GM12801 (cell line): ENCODE data around the gene BTBD9.

Experiments used
- CTCF ChIP-seq: IDR thresholded peaks from one replicate; pipeline ENCODE4 v1.5.1; 2011; ENCODE audit warnings: control low read depth; ENCODE audit not compliant: insufficient read length; ENCODE audit errors: extremely low read depth

BTBD9 gene

GRCh38 chr6:38681850-38682249 is 42.1 kb upstream of the BTBD9 start:
- no peak for TF ChIP-seq CTCF

DNA sequence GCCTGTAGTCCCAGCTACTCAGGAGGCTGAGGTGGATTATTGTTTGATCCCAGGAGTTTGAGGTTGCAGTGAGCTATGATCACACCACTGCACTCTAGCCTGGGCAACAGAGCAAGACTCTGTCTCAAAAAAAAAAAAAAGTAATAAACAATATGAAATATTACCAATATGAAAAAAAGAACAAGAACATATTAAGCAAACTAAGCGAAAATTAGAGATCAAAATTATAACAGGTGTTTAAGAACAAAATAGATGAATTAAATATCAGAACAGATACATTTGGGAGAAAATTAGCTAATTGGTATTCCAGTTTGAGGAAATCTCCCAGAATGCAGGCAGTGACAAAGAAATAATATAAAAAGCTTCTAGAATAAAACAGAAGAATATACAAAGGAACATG is 39.9 kb upstream of the BTBD9 start:
- no peak for TF ChIP-seq CTCF

- no peak for TF ChIP-seq CTCF
Observed at GRCh38 chr6:38678178-38678760, 38.5 kb upstream of the BTBD9 start.

GRCh38 chr6:38676974-38677544 is 37.3 kb upstream of the BTBD9 start:
- TF ChIP-seq CTCF: no peak

DNA sequence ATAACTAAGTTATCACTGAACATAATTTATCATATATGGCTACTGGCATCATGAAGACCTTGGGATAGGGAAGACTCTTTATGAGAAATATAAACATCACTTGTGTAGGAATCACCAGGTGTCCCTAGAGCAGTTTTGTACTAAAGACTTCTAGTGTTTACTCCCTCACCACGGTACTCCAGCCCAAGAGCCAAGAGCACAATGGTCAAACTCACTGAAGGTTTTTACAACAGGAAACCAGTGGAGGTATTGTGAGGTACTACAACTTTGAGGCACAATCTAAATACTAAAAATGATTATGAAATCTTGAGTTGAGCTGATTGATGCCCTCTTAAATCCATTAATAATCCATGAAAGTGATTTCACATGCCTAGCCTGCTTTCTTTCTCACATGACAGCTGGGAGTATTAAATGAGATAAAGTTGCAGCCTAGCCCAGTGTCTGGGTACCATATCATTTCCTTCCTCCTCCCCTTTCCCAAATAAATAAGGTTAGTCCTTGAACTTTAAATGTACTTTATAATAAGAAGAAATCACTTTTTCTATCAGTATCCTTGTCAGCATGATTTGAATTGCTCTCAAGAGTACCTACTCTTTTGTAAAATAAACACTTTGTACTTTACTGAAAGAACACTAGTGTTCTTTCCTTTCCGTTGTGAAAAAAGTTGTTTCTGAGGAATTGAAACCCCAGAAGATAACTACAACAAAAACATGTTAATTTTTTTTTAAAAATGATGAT is 36.7 kb upstream of the BTBD9 start:
- TF ChIP-seq CTCF: no peak

DNA sequence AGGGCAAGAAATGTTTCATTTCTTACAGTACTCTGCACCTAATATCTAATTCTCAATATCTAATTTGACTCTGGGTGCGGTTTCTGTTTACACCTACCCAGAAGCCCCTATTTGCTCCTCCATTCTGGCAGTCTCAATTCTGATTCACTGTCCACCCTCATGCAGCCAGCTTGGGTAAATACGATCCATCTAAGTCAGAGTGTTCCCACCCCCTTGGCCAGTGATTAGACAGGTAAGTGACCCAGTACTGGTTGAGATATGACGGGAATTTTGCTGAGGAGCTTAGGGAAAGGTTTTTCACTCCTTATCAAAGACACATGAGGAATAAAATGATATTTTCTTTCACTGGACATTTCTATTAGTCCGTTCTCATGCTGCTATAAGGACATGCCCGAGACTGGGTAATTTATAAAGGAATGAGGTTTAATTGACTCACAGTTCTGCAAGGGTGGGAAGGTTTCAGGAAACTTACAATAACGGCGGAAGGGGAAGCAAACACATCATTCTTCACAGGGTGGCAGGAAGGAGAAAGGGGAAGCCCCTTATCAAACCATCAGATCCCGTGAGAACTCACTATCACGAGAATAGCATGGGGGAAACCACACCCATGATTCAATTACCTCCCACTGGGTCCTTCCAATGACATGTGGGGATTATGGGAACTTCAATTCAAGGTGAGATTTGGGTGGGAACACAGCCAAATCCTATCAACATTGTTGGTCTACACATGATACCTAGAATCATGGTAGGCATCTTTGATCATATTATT is 33.9 kb upstream of the BTBD9 start:
- no peak for TF ChIP-seq CTCF

DNA sequence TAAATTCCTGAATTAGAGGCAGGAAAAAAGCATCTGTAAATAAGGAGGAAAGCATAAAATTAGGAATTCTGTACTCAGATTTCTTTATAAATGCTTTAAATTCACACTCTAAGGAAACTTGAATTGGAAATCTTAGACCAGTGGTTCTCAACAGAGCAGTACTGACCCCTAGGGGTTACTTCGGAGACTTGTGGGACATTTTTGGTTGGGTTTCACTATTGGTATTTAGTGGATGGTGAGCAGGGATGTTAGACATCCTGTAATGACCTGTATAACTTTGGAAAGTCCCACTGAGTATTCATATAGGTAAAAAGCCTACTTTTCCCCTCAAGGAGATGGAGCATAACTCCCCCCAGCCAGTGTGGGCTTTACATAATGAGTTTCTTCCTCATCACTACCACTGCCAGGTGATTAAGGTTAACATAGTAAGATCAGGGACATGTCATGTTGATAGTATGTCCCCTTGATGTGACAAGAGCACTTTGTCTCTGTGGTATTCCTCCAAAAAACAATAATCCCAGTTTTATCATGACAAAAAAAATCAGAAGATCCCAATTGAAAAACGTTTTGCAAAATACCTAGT is 32.2 kb upstream of the BTBD9 start:
- no peak for TF ChIP-seq CTCF
